ENCODE data around the gene PLEKHA7. TPM values are rescaled to one million over a fixed set of nuclear protein-coding genes. Genes with fewer than 3 reads are reported as not detected.

PLEKHA7 gene
- total RNA-seq, 1 donor from 2014 or later = 15.6 TPM

GRCh38 chr11:16767957-16768356 is 246.3 kb downstream of the PLEKHA7 start:
- H3K27me3 Mint-ChIP-seq (ENCODE audit: unreplicated experiment) = no peaks in the 10 kb centered on the region
- no peak for DNase-seq (ENCODE audit: extremely low spot score, unreplicated experiment)
- no peaks in the 10 kb centered on the region for H3K9me3 Mint-ChIP-seq (ENCODE audit: unreplicated experiment)
- no peak overlapping the region for H3K27ac Mint-ChIP-seq (ENCODE audit: unreplicated experiment)
- H3K36me3 Mint-ChIP-seq (ENCODE audit: unreplicated experiment) = no peaks in the 10 kb centered on the region
- H3K4me1 Mint-ChIP-seq (ENCODE audit: unreplicated experiment) = no peaks in the 10 kb centered on the region
- no peak overlapping the region for H3K4me3 Mint-ChIP-seq (ENCODE audit: unreplicated experiment)
- TF ChIP-seq, protein P1, sequence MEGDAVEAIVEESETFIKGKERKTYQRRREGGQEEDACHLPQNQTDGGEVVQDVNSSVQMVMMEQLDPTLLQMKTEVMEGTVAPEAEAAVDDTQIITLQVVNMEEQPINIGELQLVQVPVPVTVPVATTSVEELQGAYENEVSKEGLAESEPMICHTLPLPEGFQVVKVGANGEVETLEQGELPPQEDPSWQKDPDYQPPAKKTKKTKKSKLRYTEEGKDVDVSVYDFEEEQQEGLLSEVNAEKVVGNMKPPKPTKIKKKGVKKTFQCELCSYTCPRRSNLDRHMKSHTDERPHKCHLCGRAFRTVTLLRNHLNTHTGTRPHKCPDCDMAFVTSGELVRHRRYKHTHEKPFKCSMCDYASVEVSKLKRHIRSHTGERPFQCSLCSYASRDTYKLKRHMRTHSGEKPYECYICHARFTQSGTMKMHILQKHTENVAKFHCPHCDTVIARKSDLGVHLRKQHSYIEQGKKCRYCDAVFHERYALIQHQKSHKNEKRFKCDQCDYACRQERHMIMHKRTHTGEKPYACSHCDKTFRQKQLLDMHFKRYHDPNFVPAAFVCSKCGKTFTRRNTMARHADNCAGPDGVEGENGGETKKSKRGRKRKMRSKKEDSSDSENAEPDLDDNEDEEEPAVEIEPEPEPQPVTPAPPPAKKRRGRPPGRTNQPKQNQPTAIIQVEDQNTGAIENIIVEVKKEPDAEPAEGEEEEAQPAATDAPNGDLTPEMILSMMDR (IDR thresholded peaks at IDR 0.05) = no peak

GRCh38 chr11:16767137-16767536 is 247.1 kb downstream of the PLEKHA7 start:
- no peaks in the 10 kb centered on the region for H3K27me3 Mint-ChIP-seq (ENCODE audit: unreplicated experiment)
- H3K4me3 Mint-ChIP-seq (ENCODE audit: unreplicated experiment) = no peak overlapping the region
- H3K9me3 Mint-ChIP-seq (ENCODE audit: unreplicated experiment) = no peaks in the 10 kb centered on the region
- no peaks in the 10 kb centered on the region for H3K36me3 Mint-ChIP-seq (ENCODE audit: unreplicated experiment)
- H3K4me1 Mint-ChIP-seq (ENCODE audit: unreplicated experiment) = no peaks in the 10 kb centered on the region
- TF ChIP-seq, protein P1 (IDR thresholded peaks at IDR 0.05) = no peak
- no peak for DNase-seq (ENCODE audit: extremely low spot score, unreplicated experiment)
- H3K27ac Mint-ChIP-seq (ENCODE audit: unreplicated experiment) = no peak overlapping the region

- Mint-ChIP-seq H3K27me3 (ENCODE audit: unreplicated experiment) (no peaks in the 10 kb centered on the region), H3K4me3 (ENCODE audit: unreplicated experiment) (no peak overlapping the region), H3K9me3 (ENCODE audit: unreplicated experiment) (no peaks in the 10 kb centered on the region), H3K4me1 (ENCODE audit: unreplicated experiment) (peaks cover 2% of the 10 kb centered on the region), H3K36me3 (ENCODE audit: unreplicated experiment) (no peaks in the 10 kb centered on the region), H3K27ac (ENCODE audit: unreplicated experiment) (no peak overlapping the region)
- no peak for DNase-seq (ENCODE audit: extremely low spot score, unreplicated experiment)
- TF ChIP-seq, protein P1 (IDR thresholded peaks at IDR 0.05) = no peak
Measured at GRCh38 chr11:16764888-16765287, 249.3 kb downstream of the PLEKHA7 start.

DNA sequence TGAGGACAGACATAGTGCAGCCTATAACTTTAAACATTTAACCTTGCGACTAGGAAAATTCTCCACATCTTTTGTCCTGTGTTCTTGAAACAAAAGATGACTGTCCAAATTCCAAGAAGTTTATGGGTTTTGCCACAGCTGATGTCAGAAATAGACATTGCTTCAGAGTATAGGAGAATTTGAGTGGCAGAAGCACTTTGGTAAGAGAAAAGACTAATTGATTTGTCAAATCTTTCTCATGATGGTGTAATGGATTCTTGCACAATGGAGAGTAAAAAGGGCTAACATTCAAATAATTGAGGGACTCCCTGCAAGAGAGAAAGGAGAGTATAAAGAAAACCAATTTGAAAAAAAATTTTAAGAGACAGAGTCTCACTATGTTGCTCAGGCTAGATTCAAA is 250.5 kb downstream of the PLEKHA7 start:
- H3K4me1 Mint-ChIP-seq (ENCODE audit: unreplicated experiment) = peaks cover 12% of the 10 kb centered on the region
- TF ChIP-seq, protein P1 (IDR thresholded peaks at IDR 0.05) = no peak
- no peak overlapping the region for H3K4me3 Mint-ChIP-seq (ENCODE audit: unreplicated experiment)
- H3K9me3 Mint-ChIP-seq (ENCODE audit: unreplicated experiment) = no peaks in the 10 kb centered on the region
- H3K36me3 Mint-ChIP-seq (ENCODE audit: unreplicated experiment) = peaks cover 5% of the 10 kb centered on the region
- no peak overlapping the region for H3K27ac Mint-ChIP-seq (ENCODE audit: unreplicated experiment)
- DNase-seq (ENCODE audit: extremely low spot score, unreplicated experiment) = no peak
- no peaks in the 10 kb centered on the region for H3K27me3 Mint-ChIP-seq (ENCODE audit: unreplicated experiment)

DNA sequence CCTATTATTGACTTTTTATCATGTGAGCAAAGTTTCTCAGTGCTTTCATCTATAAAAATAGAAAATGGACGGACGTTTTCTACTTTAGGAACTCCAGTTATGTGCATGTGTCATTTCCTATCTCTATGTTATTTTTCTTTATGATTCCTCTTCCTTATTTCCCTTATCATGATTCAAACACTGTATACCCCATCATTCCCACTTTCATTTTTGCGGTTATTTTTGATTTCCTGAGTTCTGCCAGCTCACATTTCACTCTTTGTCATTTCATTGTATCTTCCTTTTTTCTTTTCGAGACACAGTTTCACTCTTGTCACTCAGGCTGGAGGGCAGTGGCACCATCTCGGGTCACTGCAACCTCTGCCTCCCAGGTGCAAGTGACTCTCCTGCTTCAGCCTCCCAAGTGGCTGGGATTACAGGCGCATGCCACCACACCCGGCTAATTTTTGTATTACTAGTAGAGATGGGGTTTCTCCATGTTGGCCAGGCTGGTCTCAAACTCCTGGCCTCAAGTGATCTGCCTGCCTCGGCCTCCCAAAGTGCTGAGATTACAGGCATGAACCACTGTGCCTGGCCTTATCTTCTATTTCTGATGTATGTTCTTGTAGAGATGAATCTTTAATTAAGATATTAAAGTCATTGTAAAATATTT is 254.2 kb downstream of the PLEKHA7 start:
- H3K36me3 Mint-ChIP-seq (ENCODE audit: unreplicated experiment) = peaks cover 28% of the 10 kb centered on the region
- TF ChIP-seq, protein P1 (IDR thresholded peaks at IDR 0.05) = no peak
- DNase-seq (ENCODE audit: extremely low spot score, unreplicated experiment) = no peak
- H3K4me3 Mint-ChIP-seq (ENCODE audit: unreplicated experiment) = no peak overlapping the region
- peak overlapping the region; percentile 14 for H3K27ac Mint-ChIP-seq (ENCODE audit: unreplicated experiment)
- peaks cover 12% of the 10 kb centered on the region for H3K4me1 Mint-ChIP-seq (ENCODE audit: unreplicated experiment)
- H3K27me3 Mint-ChIP-seq (ENCODE audit: unreplicated experiment) = no peaks in the 10 kb centered on the region
- no peaks in the 10 kb centered on the region for H3K9me3 Mint-ChIP-seq (ENCODE audit: unreplicated experiment)
